ENCODE data around the gene TRIM49. TPM values are rescaled to one million over a fixed set of nuclear protein-coding genes. Genes with fewer than 3 reads are reported as not detected.
"Not testable (repeated sequence)": the region's sequence is repeated elsewhere in the genome, so short reads cannot be mapped to it uniquely, and the experiment has no call there.

The TRIM49 gene
- total RNA-seq (ENCODE audit: low replicate concordance), result not detected in 2 replicates

- H3K9me3 ChIP-seq (ENCODE audit: low read depth); H3K27me3 ChIP-seq; H4K20me1 ChIP-seq (ENCODE audit: low read depth); H3K36me3 Mint-ChIP-seq; H3K4me2 ChIP-seq; H3K4me3 Mint-ChIP-seq; H3K27me3 Mint-ChIP-seq (ENCODE audit: insufficient read depth, low read depth); H3K4me1 Mint-ChIP-seq; H3K9ac ChIP-seq; DNase-seq (ENCODE audit: low spot score); H3K9me3 Mint-ChIP-seq; H3K79me2 ChIP-seq (ENCODE audit: low read depth); H3K4me1 ChIP-seq; H3K27ac Mint-ChIP-seq; H3F3A ChIP-seq (ENCODE audit: low read depth); H2AFZ ChIP-seq (replicated peaks); H3K36me3 ChIP-seq; H3K4me3 ChIP-seq; H3K27ac ChIP-seq: not testable (repeated sequence)
Observed at GRCh38 chr11:89808475-89808874, at the start of gene TRIM49. Gene TRIM49 (minus strand): TSS chr11:89808575. CDS start chr11:89804469, 4,106 bp downstream.

GRCh38 chr11:89826694-89827093, 18.3 kb upstream of the TRIM49 start:
- not testable (repeated sequence) for H3K4me1 ChIP-seq; H3K79me2 ChIP-seq (ENCODE audit: low read depth); H4K20me1 ChIP-seq (ENCODE audit: low read depth); H3K4me1 Mint-ChIP-seq; H3K27me3 ChIP-seq; H3K36me3 ChIP-seq; H3K27ac Mint-ChIP-seq; H3K4me3 Mint-ChIP-seq; H3K9ac ChIP-seq; H3K36me3 Mint-ChIP-seq; H3F3A ChIP-seq (ENCODE audit: low read depth); H3K27ac ChIP-seq; H3K4me3 ChIP-seq; H3K9me3 ChIP-seq (ENCODE audit: low read depth); H3K9me3 Mint-ChIP-seq; H2AFZ ChIP-seq (replicated peaks); H3K4me2 ChIP-seq; H3K27me3 Mint-ChIP-seq (ENCODE audit: insufficient read depth, low read depth); DNase-seq (ENCODE audit: low spot score)

GRCh38 chr11:89820008-89820407, 11.6 kb upstream of the TRIM49 start:
- H4K20me1 ChIP-seq (ENCODE audit: low read depth); H3K4me3 Mint-ChIP-seq; H3K4me1 Mint-ChIP-seq: not testable (repeated sequence)

GRCh38 chr11:89813535-89813934, 5.2 kb upstream of the TRIM49 start:
- H3K36me3 ChIP-seq; H3K4me3 ChIP-seq; H3K9ac ChIP-seq; DNase-seq (ENCODE audit: low spot score); H3K4me1 Mint-ChIP-seq; H3K79me2 ChIP-seq (ENCODE audit: low read depth); H4K20me1 ChIP-seq (ENCODE audit: low read depth); H3K4me1 ChIP-seq; H3K27me3 Mint-ChIP-seq (ENCODE audit: insufficient read depth, low read depth); H3K36me3 Mint-ChIP-seq; H3K9me3 ChIP-seq (ENCODE audit: low read depth); H3K27ac ChIP-seq; H3K4me2 ChIP-seq; H3K27me3 ChIP-seq; H3F3A ChIP-seq (ENCODE audit: low read depth); H3K4me3 Mint-ChIP-seq; H2AFZ ChIP-seq (replicated peaks); H3K27ac Mint-ChIP-seq; H3K9me3 Mint-ChIP-seq: not testable (repeated sequence)

More at GRCh38 chr11:89820008-89820407, 11.6 kb upstream of the TRIM49 start:
- not testable (repeated sequence) for H3K4me2 ChIP-seq; H3K27me3 Mint-ChIP-seq (ENCODE audit: insufficient read depth, low read depth); H3K27ac Mint-ChIP-seq; H3K36me3 Mint-ChIP-seq; H3K4me3 ChIP-seq; H3K9me3 Mint-ChIP-seq; H3K27ac ChIP-seq; H3K79me2 ChIP-seq (ENCODE audit: low read depth); DNase-seq (ENCODE audit: low spot score); H3K36me3 ChIP-seq; H3K9me3 ChIP-seq (ENCODE audit: low read depth); H2AFZ ChIP-seq (replicated peaks); H3K9ac ChIP-seq; H3K27me3 ChIP-seq; H3K4me1 ChIP-seq; H3F3A ChIP-seq (ENCODE audit: low read depth)

GRCh38 chr11:89787506-89788063, 20.8 kb downstream of the TRIM49 start:
- H3K27ac ChIP-seq; H3K27ac Mint-ChIP-seq; H4K20me1 ChIP-seq (ENCODE audit: low read depth); H3K79me2 ChIP-seq (ENCODE audit: low read depth); H3K9me3 ChIP-seq (ENCODE audit: low read depth); H3K36me3 ChIP-seq; H3K4me3 Mint-ChIP-seq; H2AFZ ChIP-seq (replicated peaks); H3K4me1 Mint-ChIP-seq; H3K4me3 ChIP-seq; DNase-seq (ENCODE audit: low spot score); H3K9me3 Mint-ChIP-seq; H3K9ac ChIP-seq; H3K27me3 ChIP-seq; H3K4me1 ChIP-seq; H3K36me3 Mint-ChIP-seq; H3F3A ChIP-seq (ENCODE audit: low read depth); H3K4me2 ChIP-seq; H3K27me3 Mint-ChIP-seq (ENCODE audit: insufficient read depth, low read depth): not testable (repeated sequence)

GRCh38 chr11:89785726-89786125, 22.6 kb downstream of the TRIM49 start:
- H3K4me2 ChIP-seq; H3K9me3 ChIP-seq (ENCODE audit: low read depth); H3K9ac ChIP-seq; H3K27ac ChIP-seq; H3K36me3 Mint-ChIP-seq; H4K20me1 ChIP-seq (ENCODE audit: low read depth); H3K27me3 ChIP-seq; H3K27me3 Mint-ChIP-seq (ENCODE audit: insufficient read depth, low read depth); H3F3A ChIP-seq (ENCODE audit: low read depth); H3K4me3 ChIP-seq; H3K4me3 Mint-ChIP-seq; H3K9me3 Mint-ChIP-seq; H3K27ac Mint-ChIP-seq; H2AFZ ChIP-seq (replicated peaks); H3K36me3 ChIP-seq; H3K4me1 ChIP-seq; DNase-seq (ENCODE audit: low spot score); H3K4me1 Mint-ChIP-seq; H3K79me2 ChIP-seq (ENCODE audit: low read depth): not testable (repeated sequence)

GRCh38 chr11:89750822-89751221, 57.6 kb downstream of the TRIM49 start:
- H3K4me1 Mint-ChIP-seq; H3K36me3 Mint-ChIP-seq; H3K27ac ChIP-seq; H3K27ac Mint-ChIP-seq; H3F3A ChIP-seq (ENCODE audit: low read depth); H2AFZ ChIP-seq (replicated peaks); H3K4me3 ChIP-seq; H3K36me3 ChIP-seq; H3K9ac ChIP-seq; H3K27me3 Mint-ChIP-seq (ENCODE audit: insufficient read depth, low read depth); DNase-seq (ENCODE audit: low spot score); H3K27me3 ChIP-seq; H3K4me2 ChIP-seq; H3K4me1 ChIP-seq; H3K9me3 ChIP-seq (ENCODE audit: low read depth); H4K20me1 ChIP-seq (ENCODE audit: low read depth); H3K9me3 Mint-ChIP-seq; H3K79me2 ChIP-seq (ENCODE audit: low read depth); H3K4me3 Mint-ChIP-seq: not testable (repeated sequence)
